Ovary (tissue), 3 donors: ENCODE results near the gene SEMA6B.

ENCODE experiments used
- CTCF ChIP-seq, 3 donors: fragments of 450-650 bp in 2 of 3; fragments of 200-600 bp in 1 of 3; IDR thresholded peaks; one replicate each; pipeline versions ENCODE4 v1.5.1 to v1.8.0; 2016 to 2022; ENCODE audit warnings: antibody characterized with exemption in 3 of 3, mild to moderate bottlenecking in 1 of 3
- POLR2A ChIP-seq: fragments of 450-650 bp; IDR thresholded peaks from one replicate; pipeline ENCODE4 v1.6.1; 2017; ENCODE audit warnings: antibody characterized with exemption, mild to moderate bottlenecking, moderate library complexity
- donor health status: DM: no; HTN: no; CAD: no.

GRCh38 chr19:4581666-4582553 is 22.4 kb upstream of the SEMA6B start:
- no peak for TF ChIP-seq CTCF (IDR thresholded peaks at IDR 0.05)
- no peak for TF ChIP-seq POLR2A
